PC-9 (cell line): ENCODE measurements around the gene DYNLL2. TPM values are rescaled to one million over a fixed set of nuclear protein-coding genes. Genes with fewer than 3 reads are reported as not detected.

ENCODE experiments used
- BruUV-seq: library from RNA; stranded (reverse); fragments of 400-500 nt; replicated peaks from 2 replicates; lab custom pipeline; 2021; lab: Mats Ljungman, UMichigan
- CTCF ChIA-PET: fragments of 300-600 bp; sonication (Branson Sonifier 250); formaldehyde crosslinking; loops from one replicate; lab custom pipeline; 2022; ENCODE audit warnings: antibody characterized with exemption; lab: Charles Lee
- POLR2A ChIA-PET: fragments of 300-600 bp; sonication (Branson Sonifier 250); formaldehyde crosslinking; loops from one replicate; lab custom pipeline; 2022; ENCODE audit warnings: antibody characterized with exemption; ENCODE audit not compliant: unreplicated experiment; lab: Charles Lee
- DNase-seq, 2 experiments: peaks; one replicate each; pipeline versions ENCODE4 v3.0.0 to v3.0.0-alpha.2; 2015 to 2022; ENCODE audit warnings: mixed read lengths in 1 of 2
- H2AFZ ChIP-seq: fragments of 200-600 bp; sonication (generic); 2 replicates; pipeline ENCODE4 v1.8.1; 2017; ENCODE audit warnings: antibody characterized with exemption
- H3F3A ChIP-seq: fragments of 200-600 bp; sonication (generic); 2 replicates; pipeline ENCODE4 v1.8.1; 2017; ENCODE audit warnings: antibody characterized with exemption, mild to moderate bottlenecking, low read depth; ENCODE audit not compliant: insufficient read depth
- H3K27ac ChIP-seq: fragments of 200-600 bp; sonication (generic); 2 replicates; pipeline ENCODE4 v1.6.1; 2016; ENCODE audit warnings: mixed run types
- H3K27me3 ChIP-seq: fragments of 200-600 bp; sonication (generic); 2 replicates; pipeline ENCODE4 v1.6.1; 2016; ENCODE audit warnings: low read depth, mixed run types; ENCODE audit not compliant: insufficient read depth
- H3K36me3 ChIP-seq: fragments of 200-600 bp; sonication (generic); 2 replicates; pipeline ENCODE4 v1.6.1; 2016; ENCODE audit warnings: low read depth, mixed run types
- H3K4me1 ChIP-seq: fragments of 200-600 bp; sonication (generic); replicated peaks from 2 replicates; pipeline ENCODE4 v1.6.1; 2016; ENCODE audit warnings: mixed run types; ENCODE audit not compliant: insufficient read depth
- H3K4me2 ChIP-seq: fragments of 200-600 bp; sonication (generic); 2 replicates; pipeline ENCODE4 v1.6.1; 2017; ENCODE audit warnings: mixed run types
- H3K4me3 ChIP-seq: fragments of 200-600 bp; sonication (generic); 2 replicates; pipeline ENCODE4 v1.6.1; 2016; ENCODE audit warnings: mixed run types
- H3K79me2 ChIP-seq: fragments of 200-600 bp; sonication (generic); 2 replicates; pipeline ENCODE4 v1.6.1; 2017; ENCODE audit warnings: low read depth, mixed run types
- H3K9me2 ChIP-seq: fragments of 200-600 bp; sonication (generic); 2 replicates; pipeline ENCODE4 v1.8.1; 2017; ENCODE audit warnings: mild to moderate bottlenecking; ENCODE audit not compliant: insufficient read depth
- H3K9me3 ChIP-seq: fragments of 200-600 bp; sonication (generic); 2 replicates; pipeline ENCODE4 v1.8.1; 2016; ENCODE audit warnings: low read depth; ENCODE audit not compliant: insufficient read depth
- H4K20me1 ChIP-seq: fragments of 200-600 bp; sonication (generic); 2 replicates; pipeline ENCODE4 v1.8.1; 2017; ENCODE audit not compliant: insufficient read depth
- EZH2 ChIP-seq: fragments of 200-600 bp; sonication (generic); IDR thresholded peaks from 2 replicates; pipeline ENCODE4 v1.8.0; 2017; ENCODE audit warnings: antibody characterized with exemption, low read depth
- intact Hi-C: fragments of 100-400 bp; cut with micrococcal nuclease; formaldehyde crosslinking; loops from one replicate; pipeline ENCODE4 v1.10.0; 2022; ENCODE audit not compliant: unreplicated experiment
- total RNA-seq: library from RNA; stranded (reverse); gene quantifications from 2 replicates; pipeline ENCODE4 v1.2.3, GENCODE V29; 2021
- TF ChIP-seq, protein P1 (sequence below): fragments of 200-600 bp; sonication (generic); conservative IDR thresholded peaks from 2 replicates; pipeline ENCODE4 v1.6.1; 2017; ENCODE audit warnings: mixed run types, antibody characterized with exemption, mild to moderate bottlenecking, moderate library complexity

The DYNLL2 gene
- total RNA-seq, 1 experiment from 2014 or later = 36.2 TPM

- H3K4me1 ChIP-seq = peaks cover 17% of the 10 kb centered on the region
- H3K27ac ChIP-seq = no peak overlapping the region
- peaks cover 62% of the 10 kb centered on the region for H3K79me2 ChIP-seq
- no peaks in the 10 kb centered on the region for H3K27me3 ChIP-seq
- H3K9me3 ChIP-seq = no peaks in the 10 kb centered on the region
- intact Hi-C loops = loop anchor here (10.0 kb wide), 1 partner anchor 230 kb away; the partner anchor contains the start of gene MRPS23
- H3K9me2 ChIP-seq = no peaks in the 10 kb centered on the region
- peak overlapping the region; percentile 93 for H3K4me2 ChIP-seq
- peak overlapping the region; percentile 86 for H3K4me3 ChIP-seq
- ChIA-PET CTCF (no interaction called here), POLR2A (interaction anchor here (1.2 kb wide), 1 partner anchor 77 kb away, joined by 9 read pairs; no protein-coding TSS in a partner anchor)
- no peak for TF ChIP-seq EZH2
- TF ChIP-seq, protein P1, sequence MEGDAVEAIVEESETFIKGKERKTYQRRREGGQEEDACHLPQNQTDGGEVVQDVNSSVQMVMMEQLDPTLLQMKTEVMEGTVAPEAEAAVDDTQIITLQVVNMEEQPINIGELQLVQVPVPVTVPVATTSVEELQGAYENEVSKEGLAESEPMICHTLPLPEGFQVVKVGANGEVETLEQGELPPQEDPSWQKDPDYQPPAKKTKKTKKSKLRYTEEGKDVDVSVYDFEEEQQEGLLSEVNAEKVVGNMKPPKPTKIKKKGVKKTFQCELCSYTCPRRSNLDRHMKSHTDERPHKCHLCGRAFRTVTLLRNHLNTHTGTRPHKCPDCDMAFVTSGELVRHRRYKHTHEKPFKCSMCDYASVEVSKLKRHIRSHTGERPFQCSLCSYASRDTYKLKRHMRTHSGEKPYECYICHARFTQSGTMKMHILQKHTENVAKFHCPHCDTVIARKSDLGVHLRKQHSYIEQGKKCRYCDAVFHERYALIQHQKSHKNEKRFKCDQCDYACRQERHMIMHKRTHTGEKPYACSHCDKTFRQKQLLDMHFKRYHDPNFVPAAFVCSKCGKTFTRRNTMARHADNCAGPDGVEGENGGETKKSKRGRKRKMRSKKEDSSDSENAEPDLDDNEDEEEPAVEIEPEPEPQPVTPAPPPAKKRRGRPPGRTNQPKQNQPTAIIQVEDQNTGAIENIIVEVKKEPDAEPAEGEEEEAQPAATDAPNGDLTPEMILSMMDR = no peak
- peaks cover 10% of the 10 kb centered on the region; the same call in 1 of the 2 replicates for H3F3A ChIP-seq
- no peak overlapping the region for H2AFZ ChIP-seq
- BruUV-seq = TSS peak; percentile 26
- no peak for DNase-seq
- peaks cover 48% of the 10 kb centered on the region for H3K36me3 ChIP-seq
- H4K20me1 ChIP-seq = peaks cover 61% of the 10 kb centered on the region
Observed at GRCh38 chr17:58085039-58085715, 2.0 kb downstream of the DYNLL2 start.

DNA sequence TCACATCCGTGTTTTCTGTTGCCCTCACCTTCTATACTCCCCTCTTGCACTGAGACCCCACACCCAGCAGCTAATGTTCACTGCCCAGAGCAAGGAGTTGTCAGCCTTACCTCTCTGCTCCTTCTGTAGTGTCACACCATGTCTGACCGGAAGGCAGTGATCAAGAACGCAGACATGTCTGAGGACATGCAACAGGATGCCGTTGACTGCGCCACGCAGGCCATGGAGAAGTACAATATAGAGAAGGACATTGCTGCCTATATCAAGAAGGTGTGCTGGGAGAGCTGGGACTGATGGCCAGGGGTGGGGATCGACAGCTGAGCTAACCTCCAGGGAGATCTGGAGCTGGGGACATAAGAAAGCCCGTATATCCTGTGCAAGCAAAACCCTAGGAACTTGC lies 3.7 kb downstream of the DYNLL2 start:
- Histone ChIP-seq H3K4me3 (no peak overlapping the region), H3K27ac (no peak overlapping the region), H3F3A (peaks cover 17% of the 10 kb centered on the region; the same call in 1 of the 2 replicates), H3K4me2 (no peak overlapping the region), H3K9me3 (no peaks in the 10 kb centered on the region), H3K9me2 (no peaks in the 10 kb centered on the region), H3K4me1 (peaks cover 17% of the 10 kb centered on the region), H3K27me3 (no peaks in the 10 kb centered on the region), H4K20me1 (peaks cover 70% of the 10 kb centered on the region), H3K79me2 (peaks cover 65% of the 10 kb centered on the region), H3K36me3 (peaks cover 57% of the 10 kb centered on the region), H2AFZ (no peak overlapping the region)
- intact Hi-C loops = loop anchor here (10.0 kb wide), 1 partner anchor 232 kb away; the partner anchor contains the start of gene MRPS23
- BruUV-seq = no TSS peak
- CTCF ChIA-PET = interaction anchor here (0.6 kb wide), 1 partner anchor 1056 kb away, joined by 4 read pairs; no protein-coding TSS in a partner anchor
- no peak for DNase-seq
- TF ChIP-seq, protein P1 = no peak
- TF ChIP-seq EZH2 = no peak
- POLR2A ChIA-PET = interaction anchor here (0.6 to 0.7 kb wide), 2 partner anchors 81 to 159 kb away, joined by 3 to 6 read pairs; no protein-coding TSS in a partner anchor

GRCh38 chr17:58088624-58089023 lies 5.4 kb downstream of the DYNLL2 start:
- ChIA-PET CTCF (no interaction called here), POLR2A (no interaction called here)
- no TSS peak for BruUV-seq
- H2AFZ ChIP-seq = no peak overlapping the region
- H3F3A ChIP-seq = peaks cover 8% of the 10 kb centered on the region; the same call in 1 of the 2 replicates
- TF ChIP-seq EZH2 = no peak
- peaks cover 57% of the 10 kb centered on the region for H3K36me3 ChIP-seq
- no peaks in the 10 kb centered on the region for H3K9me3 ChIP-seq
- no peak for DNase-seq
- H3K4me3 ChIP-seq = no peak overlapping the region
- H3K79me2 ChIP-seq = peaks cover 63% of the 10 kb centered on the region
- no peak overlapping the region for H3K27ac ChIP-seq
- H4K20me1 ChIP-seq = peaks cover 79% of the 10 kb centered on the region
- intact Hi-C loops = loop anchor here (10.0 kb wide), 1 partner anchor 234 kb away; the partner anchor contains the start of gene MRPS23
- peaks cover 12% of the 10 kb centered on the region; the same call in 1 of the 2 replicates for H3K4me1 ChIP-seq
- H3K27me3 ChIP-seq = no peaks in the 10 kb centered on the region
- H3K9me2 ChIP-seq = no peaks in the 10 kb centered on the region
- H3K4me2 ChIP-seq = no peak overlapping the region
